Measurements from ENCODE around the gene PAIP2B.

GRCh38 chr2:71156573-71156972, 70.3 kb downstream of the PAIP2B start:
- no peak for TF ChIP-seq EZH2phosphoT487 (IDR thresholded peaks at IDR 0.05)
- TF ChIP-seq, protein P1, sequence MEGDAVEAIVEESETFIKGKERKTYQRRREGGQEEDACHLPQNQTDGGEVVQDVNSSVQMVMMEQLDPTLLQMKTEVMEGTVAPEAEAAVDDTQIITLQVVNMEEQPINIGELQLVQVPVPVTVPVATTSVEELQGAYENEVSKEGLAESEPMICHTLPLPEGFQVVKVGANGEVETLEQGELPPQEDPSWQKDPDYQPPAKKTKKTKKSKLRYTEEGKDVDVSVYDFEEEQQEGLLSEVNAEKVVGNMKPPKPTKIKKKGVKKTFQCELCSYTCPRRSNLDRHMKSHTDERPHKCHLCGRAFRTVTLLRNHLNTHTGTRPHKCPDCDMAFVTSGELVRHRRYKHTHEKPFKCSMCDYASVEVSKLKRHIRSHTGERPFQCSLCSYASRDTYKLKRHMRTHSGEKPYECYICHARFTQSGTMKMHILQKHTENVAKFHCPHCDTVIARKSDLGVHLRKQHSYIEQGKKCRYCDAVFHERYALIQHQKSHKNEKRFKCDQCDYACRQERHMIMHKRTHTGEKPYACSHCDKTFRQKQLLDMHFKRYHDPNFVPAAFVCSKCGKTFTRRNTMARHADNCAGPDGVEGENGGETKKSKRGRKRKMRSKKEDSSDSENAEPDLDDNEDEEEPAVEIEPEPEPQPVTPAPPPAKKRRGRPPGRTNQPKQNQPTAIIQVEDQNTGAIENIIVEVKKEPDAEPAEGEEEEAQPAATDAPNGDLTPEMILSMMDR (IDR thresholded peaks at IDR 0.05) = no peak
